ENCODE data around the gene C5orf15. TPM values are rescaled to one million over a fixed set of nuclear protein-coding genes. Genes with fewer than 3 reads are reported as not detected.

Gene C5orf15
- total and polyA plus RNA-seq, 9 of the 15 experiments (the other 6 are each of a cell fraction or from before 2014, with no cell fraction given): 23.3 to 50.7 (median 35.5) TPM

DNA sequence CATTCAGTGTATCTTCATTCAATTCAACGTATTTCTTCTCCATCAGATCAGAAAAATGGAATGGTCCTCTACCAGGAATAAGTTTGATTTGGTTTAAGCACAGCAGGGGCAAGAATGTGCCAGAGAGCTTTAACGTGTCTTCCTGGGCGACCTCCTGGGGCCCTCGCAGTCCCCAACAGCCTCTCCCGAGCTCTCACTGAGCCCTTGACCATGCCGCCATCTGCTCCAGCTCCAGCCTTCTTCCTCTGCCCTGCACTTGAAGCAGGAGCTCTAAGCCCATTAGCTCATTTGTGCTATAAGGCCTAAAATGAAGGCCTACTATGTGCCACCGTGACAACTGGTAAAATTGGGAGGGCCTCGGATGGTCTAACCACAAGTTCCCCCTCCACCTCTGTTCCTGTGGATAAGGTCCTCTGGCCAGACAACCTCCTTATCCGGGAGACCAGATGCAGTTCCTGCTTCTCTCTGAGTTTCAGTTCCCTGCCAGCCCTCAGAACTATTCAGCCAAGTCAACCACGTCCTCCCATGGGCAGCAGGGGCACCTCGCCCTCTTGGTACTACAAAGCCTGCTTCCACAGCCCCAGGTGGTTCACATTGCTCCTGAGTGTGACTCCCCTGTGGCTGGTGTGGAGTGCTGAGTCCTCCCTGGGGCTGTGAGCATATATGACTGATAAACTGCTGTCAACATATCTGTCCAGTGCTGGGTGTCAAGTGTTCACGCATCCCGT lies 35.8 kb downstream of the C5orf15 start (continued):
- TF ChIP-seq ZC3H8 (IDR thresholded peaks at IDR 0.05): no peak
- TF ChIP-seq, protein P1, sequence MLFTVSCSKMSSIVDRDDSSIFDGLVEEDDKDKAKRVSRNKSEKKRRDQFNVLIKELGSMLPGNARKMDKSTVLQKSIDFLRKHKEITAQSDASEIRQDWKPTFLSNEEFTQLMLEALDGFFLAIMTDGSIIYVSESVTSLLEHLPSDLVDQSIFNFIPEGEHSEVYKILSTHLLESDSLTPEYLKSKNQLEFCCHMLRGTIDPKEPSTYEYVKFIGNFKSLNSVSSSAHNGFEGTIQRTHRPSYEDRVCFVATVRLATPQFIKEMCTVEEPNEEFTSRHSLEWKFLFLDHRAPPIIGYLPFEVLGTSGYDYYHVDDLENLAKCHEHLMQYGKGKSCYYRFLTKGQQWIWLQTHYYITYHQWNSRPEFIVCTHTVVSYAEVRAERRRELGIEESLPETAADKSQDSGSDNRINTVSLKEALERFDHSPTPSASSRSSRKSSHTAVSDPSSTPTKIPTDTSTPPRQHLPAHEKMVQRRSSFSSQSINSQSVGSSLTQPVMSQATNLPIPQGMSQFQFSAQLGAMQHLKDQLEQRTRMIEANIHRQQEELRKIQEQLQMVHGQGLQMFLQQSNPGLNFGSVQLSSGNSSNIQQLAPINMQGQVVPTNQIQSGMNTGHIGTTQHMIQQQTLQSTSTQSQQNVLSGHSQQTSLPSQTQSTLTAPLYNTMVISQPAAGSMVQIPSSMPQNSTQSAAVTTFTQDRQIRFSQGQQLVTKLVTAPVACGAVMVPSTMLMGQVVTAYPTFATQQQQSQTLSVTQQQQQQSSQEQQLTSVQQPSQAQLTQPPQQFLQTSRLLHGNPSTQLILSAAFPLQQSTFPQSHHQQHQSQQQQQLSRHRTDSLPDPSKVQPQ (CRISPR knock-in tag; IDR thresholded peaks at IDR 0.05; ENCODE audit: borderline replicate concordance): no peak
- TF ChIP-seq RFX1 (IDR thresholded peaks at IDR 0.05): no peak; the same call in 1 of the 2 replicates
- TF ChIP-seq ZNF263 (CRISPR knock-in tag; IDR thresholded peaks at IDR 0.05; ENCODE audit: borderline replicate concordance): peak; percentile 88
- TF ChIP-seq, protein P2, sequence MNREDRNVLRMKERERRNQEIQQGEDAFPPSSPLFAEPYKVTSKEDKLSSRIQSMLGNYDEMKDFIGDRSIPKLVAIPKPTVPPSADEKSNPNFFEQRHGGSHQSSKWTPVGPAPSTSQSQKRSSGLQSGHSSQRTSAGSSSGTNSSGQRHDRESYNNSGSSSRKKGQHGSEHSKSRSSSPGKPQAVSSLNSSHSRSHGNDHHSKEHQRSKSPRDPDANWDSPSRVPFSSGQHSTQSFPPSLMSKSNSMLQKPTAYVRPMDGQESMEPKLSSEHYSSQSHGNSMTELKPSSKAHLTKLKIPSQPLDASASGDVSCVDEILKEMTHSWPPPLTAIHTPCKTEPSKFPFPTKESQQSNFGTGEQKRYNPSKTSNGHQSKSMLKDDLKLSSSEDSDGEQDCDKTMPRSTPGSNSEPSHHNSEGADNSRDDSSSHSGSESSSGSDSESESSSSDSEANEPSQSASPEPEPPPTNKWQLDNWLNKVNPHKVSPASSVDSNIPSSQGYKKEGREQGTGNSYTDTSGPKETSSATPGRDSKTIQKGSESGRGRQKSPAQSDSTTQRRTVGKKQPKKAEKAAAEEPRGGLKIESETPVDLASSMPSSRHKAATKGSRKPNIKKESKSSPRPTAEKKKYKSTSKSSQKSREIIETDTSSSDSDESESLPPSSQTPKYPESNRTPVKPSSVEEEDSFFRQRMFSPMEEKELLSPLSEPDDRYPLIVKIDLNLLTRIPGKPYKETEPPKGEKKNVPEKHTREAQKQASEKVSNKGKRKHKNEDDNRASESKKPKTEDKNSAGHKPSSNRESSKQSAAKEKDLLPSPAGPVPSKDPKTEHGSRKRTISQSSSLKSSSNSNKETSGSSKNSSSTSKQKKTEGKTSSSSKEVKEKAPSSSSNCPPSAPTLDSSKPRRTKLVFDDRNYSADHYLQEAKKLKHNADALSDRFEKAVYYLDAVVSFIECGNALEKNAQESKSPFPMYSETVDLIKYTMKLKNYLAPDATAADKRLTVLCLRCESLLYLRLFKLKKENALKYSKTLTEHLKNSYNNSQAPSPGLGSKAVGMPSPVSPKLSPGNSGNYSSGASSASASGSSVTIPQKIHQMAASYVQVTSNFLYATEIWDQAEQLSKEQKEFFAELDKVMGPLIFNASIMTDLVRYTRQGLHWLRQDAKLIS (CRISPR knock-in tag; IDR thresholded peaks at IDR 0.05): peak; percentile 82; the same call in 1 of the 2 replicates
- TF ChIP-seq EP400 (IDR thresholded peaks at IDR 0.05): no peak
- no peak for TF ChIP-seq ZNF232 (CRISPR knock-in tag; IDR thresholded peaks at IDR 0.05)
- TF ChIP-seq, protein P3, sequence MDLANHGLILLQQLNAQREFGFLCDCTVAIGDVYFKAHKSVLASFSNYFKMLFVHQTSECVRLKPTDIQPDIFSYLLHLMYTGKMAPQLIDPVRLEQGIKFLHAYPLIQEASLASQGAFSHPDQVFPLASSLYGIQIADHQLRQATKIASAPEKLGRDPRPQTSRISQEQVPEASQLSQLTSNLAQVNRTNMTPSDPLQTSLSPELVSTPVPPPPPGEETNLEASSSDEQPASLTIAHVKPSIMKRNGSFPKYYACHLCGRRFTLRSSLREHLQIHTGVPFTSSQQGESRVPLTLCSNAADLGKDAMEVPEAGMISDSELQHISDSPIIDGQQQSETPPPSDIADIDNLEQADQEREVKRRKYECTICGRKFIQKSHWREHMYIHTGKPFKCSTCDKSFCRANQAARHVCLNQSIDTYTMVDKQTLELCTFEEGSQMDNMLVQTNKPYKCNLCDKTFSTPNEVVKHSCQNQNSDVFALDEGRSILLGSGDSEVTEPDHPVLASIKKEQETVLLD (IDR thresholded peaks at IDR 0.05): peak; percentile 68
- no peak for TF ChIP-seq SUPT5H (IDR thresholded peaks at IDR 0.05)
- no peak for TF ChIP-seq ZNF3 (CRISPR knock-in tag; IDR thresholded peaks at IDR 0.05)
- TF ChIP-seq NFRKB (IDR thresholded peaks at IDR 0.05; ENCODE audit: low read depth): no peak
- no peak for TF ChIP-seq TAF1 (IDR thresholded peaks at IDR 0.05; ENCODE audit: control insufficient read depth, extremely low read depth, insufficient read depth, low read length, severe bottlenecking)
- TF ChIP-seq, protein P4, sequence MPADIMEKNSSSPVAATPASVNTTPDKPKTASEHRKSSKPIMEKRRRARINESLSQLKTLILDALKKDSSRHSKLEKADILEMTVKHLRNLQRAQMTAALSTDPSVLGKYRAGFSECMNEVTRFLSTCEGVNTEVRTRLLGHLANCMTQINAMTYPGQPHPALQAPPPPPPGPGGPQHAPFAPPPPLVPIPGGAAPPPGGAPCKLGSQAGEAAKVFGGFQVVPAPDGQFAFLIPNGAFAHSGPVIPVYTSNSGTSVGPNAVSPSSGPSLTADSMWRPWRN (IDR thresholded peaks at IDR 0.05; ENCODE audit: low read depth): no peak
- TF ChIP-seq, protein P5, sequence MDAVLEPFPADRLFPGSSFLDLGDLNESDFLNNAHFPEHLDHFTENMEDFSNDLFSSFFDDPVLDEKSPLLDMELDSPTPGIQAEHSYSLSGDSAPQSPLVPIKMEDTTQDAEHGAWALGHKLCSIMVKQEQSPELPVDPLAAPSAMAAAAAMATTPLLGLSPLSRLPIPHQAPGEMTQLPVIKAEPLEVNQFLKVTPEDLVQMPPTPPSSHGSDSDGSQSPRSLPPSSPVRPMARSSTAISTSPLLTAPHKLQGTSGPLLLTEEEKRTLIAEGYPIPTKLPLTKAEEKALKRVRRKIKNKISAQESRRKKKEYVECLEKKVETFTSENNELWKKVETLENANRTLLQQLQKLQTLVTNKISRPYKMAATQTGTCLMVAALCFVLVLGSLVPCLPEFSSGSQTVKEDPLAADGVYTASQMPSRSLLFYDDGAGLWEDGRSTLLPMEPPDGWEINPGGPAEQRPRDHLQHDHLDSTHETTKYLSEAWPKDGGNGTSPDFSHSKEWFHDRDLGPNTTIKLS (IDR thresholded peaks at IDR 0.05; ENCODE audit: borderline replicate concordance, low read depth): no peak
- no peak for TF ChIP-seq ZNF785 (CRISPR knock-in tag; IDR thresholded peaks at IDR 0.05)
- TF ChIP-seq NONO (IDR thresholded peaks at IDR 0.05; ENCODE audit: low read depth in 2 of 2, low read length in 1 of 2): 0 out of 4 replicates have a peak, but pooled peaks of 1 of the 2 experiments have one; percentile 31
- TF ChIP-seq, protein P6, sequence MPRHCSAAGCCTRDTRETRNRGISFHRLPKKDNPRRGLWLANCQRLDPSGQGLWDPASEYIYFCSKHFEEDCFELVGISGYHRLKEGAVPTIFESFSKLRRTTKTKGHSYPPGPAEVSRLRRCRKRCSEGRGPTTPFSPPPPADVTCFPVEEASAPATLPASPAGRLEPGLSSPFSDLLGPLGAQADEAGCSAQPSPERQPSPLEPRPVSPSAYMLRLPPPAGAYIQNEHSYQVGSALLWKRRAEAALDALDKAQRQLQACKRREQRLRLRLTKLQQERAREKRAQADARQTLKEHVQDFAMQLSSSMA (CRISPR knock-in tag; IDR thresholded peaks at IDR 0.05): no peak

All from K562 (cell line).